H1 (cell line): Measurements from ENCODE around the gene GALNTL6. TPM values are rescaled to one million over a fixed set of nuclear protein-coding genes. Genes with fewer than 3 reads are reported as not detected.

ENCODE experiments used
- ZNF274 ChIP-seq: IDR thresholded peaks from 2 replicates; pipeline ENCODE4 v1.7.0; 2012; ENCODE audit warnings: low read length, borderline replicate concordance; ENCODE audit errors: extremely low read depth
- polyA plus RNA-seq, 7 experiments: library from polyadenylated mRNA; depleted of rRNA in 3 of 7; stranded (reverse) in 5 of 7; unstranded in 2 of 7; fragments of >200 nt in 5 of 7; fragments of 200-250 nt in 2 of 7; gene quantifications; 1 replicate in 5 of 7; 2 replicates in 1 of 7; 4 replicates in 1 of 7; pipeline versions ENCODE4 v1.2.1 to v1.2.3, GENCODE V29; 2011 to 2013; ENCODE audit warnings: missing spikeins in 2 of 7, mixed read lengths in 2 of 7
- total RNA-seq: library from RNA; stranded (reverse); fragmentation: NEBNext Ultra II Directional; extraction: Animal tissue kit (Norgen Biotek cat#: 25700); gene quantifications from 2 replicates; pipeline ENCODE4 v1.2.1, GENCODE V29; 2021
- TF ChIP-seq, protein P1 (sequence below): fragments of 300-600 bp; sonication (generic); IDR thresholded peaks from 2 replicates; pipeline ENCODE4 v1.7.1; 2012; ENCODE audit warnings: low read length, moderate library complexity, mild to moderate bottlenecking, inconsistent platforms; ENCODE audit not compliant: insufficient replicate concordance

Gene GALNTL6
- total and polyA plus RNA-seq, 2 of the 8 experiments (the other 6 are each of a cell fraction or from before 2014, with no cell fraction given) = 0.03 to 0.32 TPM

GRCh38 chr4:172344308-172344938 is 531.2 kb downstream of the GALNTL6 start (continued):
- TF ChIP-seq, protein P1, sequence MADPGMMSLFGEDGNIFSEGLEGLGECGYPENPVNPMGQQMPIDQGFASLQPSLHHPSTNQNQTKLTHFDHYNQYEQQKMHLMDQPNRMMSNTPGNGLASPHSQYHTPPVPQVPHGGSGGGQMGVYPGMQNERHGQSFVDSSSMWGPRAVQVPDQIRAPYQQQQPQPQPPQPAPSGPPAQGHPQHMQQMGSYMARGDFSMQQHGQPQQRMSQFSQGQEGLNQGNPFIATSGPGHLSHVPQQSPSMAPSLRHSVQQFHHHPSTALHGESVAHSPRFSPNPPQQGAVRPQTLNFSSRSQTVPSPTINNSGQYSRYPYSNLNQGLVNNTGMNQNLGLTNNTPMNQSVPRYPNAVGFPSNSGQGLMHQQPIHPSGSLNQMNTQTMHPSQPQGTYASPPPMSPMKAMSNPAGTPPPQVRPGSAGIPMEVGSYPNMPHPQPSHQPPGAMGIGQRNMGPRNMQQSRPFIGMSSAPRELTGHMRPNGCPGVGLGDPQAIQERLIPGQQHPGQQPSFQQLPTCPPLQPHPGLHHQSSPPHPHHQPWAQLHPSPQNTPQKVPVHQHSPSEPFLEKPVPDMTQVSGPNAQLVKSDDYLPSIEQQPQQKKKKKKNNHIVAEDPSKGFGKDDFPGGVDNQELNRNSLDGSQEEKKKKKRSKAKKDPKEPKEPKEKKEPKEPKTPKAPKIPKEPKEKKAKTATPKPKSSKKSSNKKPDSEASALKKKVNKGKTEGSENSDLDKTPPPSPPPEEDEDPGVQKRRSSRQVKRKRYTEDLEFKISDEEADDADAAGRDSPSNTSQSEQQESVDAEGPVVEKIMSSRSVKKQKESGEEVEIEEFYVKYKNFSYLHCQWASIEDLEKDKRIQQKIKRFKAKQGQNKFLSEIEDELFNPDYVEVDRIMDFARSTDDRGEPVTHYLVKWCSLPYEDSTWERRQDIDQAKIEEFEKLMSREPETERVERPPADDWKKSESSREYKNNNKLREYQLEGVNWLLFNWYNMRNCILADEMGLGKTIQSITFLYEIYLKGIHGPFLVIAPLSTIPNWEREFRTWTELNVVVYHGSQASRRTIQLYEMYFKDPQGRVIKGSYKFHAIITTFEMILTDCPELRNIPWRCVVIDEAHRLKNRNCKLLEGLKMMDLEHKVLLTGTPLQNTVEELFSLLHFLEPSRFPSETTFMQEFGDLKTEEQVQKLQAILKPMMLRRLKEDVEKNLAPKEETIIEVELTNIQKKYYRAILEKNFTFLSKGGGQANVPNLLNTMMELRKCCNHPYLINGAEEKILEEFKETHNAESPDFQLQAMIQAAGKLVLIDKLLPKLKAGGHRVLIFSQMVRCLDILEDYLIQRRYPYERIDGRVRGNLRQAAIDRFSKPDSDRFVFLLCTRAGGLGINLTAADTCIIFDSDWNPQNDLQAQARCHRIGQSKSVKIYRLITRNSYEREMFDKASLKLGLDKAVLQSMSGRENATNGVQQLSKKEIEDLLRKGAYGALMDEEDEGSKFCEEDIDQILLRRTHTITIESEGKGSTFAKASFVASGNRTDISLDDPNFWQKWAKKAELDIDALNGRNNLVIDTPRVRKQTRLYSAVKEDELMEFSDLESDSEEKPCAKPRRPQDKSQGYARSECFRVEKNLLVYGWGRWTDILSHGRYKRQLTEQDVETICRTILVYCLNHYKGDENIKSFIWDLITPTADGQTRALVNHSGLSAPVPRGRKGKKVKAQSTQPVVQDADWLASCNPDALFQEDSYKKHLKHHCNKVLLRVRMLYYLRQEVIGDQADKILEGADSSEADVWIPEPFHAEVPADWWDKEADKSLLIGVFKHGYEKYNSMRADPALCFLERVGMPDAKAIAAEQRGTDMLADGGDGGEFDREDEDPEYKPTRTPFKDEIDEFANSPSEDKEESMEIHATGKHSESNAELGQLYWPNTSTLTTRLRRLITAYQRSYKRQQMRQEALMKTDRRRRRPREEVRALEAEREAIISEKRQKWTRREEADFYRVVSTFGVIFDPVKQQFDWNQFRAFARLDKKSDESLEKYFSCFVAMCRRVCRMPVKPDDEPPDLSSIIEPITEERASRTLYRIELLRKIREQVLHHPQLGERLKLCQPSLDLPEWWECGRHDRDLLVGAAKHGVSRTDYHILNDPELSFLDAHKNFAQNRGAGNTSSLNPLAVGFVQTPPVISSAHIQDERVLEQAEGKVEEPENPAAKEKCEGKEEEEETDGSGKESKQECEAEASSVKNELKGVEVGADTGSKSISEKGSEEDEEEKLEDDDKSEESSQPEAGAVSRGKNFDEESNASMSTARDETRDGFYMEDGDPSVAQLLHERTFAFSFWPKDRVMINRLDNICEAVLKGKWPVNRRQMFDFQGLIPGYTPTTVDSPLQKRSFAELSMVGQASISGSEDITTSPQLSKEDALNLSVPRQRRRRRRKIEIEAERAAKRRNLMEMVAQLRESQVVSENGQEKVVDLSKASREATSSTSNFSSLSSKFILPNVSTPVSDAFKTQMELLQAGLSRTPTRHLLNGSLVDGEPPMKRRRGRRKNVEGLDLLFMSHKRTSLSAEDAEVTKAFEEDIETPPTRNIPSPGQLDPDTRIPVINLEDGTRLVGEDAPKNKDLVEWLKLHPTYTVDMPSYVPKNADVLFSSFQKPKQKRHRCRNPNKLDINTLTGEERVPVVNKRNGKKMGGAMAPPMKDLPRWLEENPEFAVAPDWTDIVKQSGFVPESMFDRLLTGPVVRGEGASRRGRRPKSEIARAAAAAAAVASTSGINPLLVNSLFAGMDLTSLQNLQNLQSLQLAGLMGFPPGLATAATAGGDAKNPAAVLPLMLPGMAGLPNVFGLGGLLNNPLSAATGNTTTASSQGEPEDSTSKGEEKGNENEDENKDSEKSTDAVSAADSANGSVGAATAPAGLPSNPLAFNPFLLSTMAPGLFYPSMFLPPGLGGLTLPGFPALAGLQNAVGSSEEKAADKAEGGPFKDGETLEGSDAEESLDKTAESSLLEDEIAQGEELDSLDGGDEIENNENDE = no peak
- no peak for TF ChIP-seq ZNF274
